ENCODE measurements around the gene GRIK1.

GRCh38 chr21:29958551-29958950, 18.8 kb upstream of the GRIK1 start:
- TF ChIP-seq CTCF (IDR thresholded peaks at IDR 0.05) (no peak), EZH2 (IDR thresholded peaks at IDR 0.05; ENCODE audit: borderline replicate concordance, insufficient read depth, low read depth, low read length, poor library complexity, severe bottlenecking) (no peak)
